ENCODE data around the gene RYR2.

RYR2 gene

GRCh38 chr1:237197470-237198425 is 155.8 kb downstream of the RYR2 start:
- DNase-seq (ENCODE audit: low spot score), result no peak

- DNase-seq (ENCODE audit: low spot score), result no peak
Observed at GRCh38 chr1:237199026-237199425, 157.0 kb downstream of the RYR2 start.

GRCh38 chr1:237201155-237201554 is 159.2 kb downstream of the RYR2 start:
- no peak for DNase-seq (ENCODE audit: low spot score)

- DNase-seq (ENCODE audit: low spot score), result no peak
Observed at GRCh38 chr1:237204841-237205240, 162.9 kb downstream of the RYR2 start.

- no peak for DNase-seq (ENCODE audit: low spot score)
Observed at GRCh38 chr1:237205400-237206064, 163.5 kb downstream of the RYR2 start.

GRCh38 chr1:237206065-237206414 is 164.1 kb downstream of the RYR2 start:
- DNase-seq (ENCODE audit: low spot score), result no peak

- no peak for DNase-seq (ENCODE audit: low spot score)
Observed at GRCh38 chr1:237211031-237211430, 169.0 kb downstream of the RYR2 start.

GRCh38 chr1:237211540-237211939 is 169.6 kb downstream of the RYR2 start:
- no peak for DNase-seq (ENCODE audit: low spot score)

- no peak for DNase-seq (ENCODE audit: low spot score)
Observed at GRCh38 chr1:237219751-237220642, 178.0 kb downstream of the RYR2 start.

- DNase-seq (ENCODE audit: low spot score), result no peak
Observed at GRCh38 chr1:237223419-237223818, 181.4 kb downstream of the RYR2 start.

GRCh38 chr1:237226177-237226944 is 184.4 kb downstream of the RYR2 start:
- DNase-seq (ENCODE audit: low spot score), result no peak

GRCh38 chr1:237227476-237227875 is 185.5 kb downstream of the RYR2 start:
- DNase-seq (ENCODE audit: low spot score), result no peak

GRCh38 chr1:237228421-237228820 is 186.4 kb downstream of the RYR2 start:
- no peak for DNase-seq (ENCODE audit: low spot score)

GRCh38 chr1:237229333-237229732 is 187.3 kb downstream of the RYR2 start:
- DNase-seq (ENCODE audit: low spot score), result no peak

- no peak for DNase-seq (ENCODE audit: low spot score)
Observed at GRCh38 chr1:237232501-237232900, 190.5 kb downstream of the RYR2 start.

- no peak for DNase-seq (ENCODE audit: low spot score)
Observed at GRCh38 chr1:237235091-237235490, 193.1 kb downstream of the RYR2 start.

GRCh38 chr1:237237721-237238120 is 195.7 kb downstream of the RYR2 start:
- no peak for DNase-seq (ENCODE audit: low spot score)

- DNase-seq (ENCODE audit: low spot score), result no peak
Observed at GRCh38 chr1:237239248-237239647, 197.3 kb downstream of the RYR2 start.

- no peak for DNase-seq (ENCODE audit: low spot score)
Observed at GRCh38 chr1:237241038-237241437, 199.1 kb downstream of the RYR2 start.

- no peak for DNase-seq (ENCODE audit: low spot score)
Observed at GRCh38 chr1:237244778-237245177, 202.8 kb downstream of the RYR2 start.

- no peak for DNase-seq (ENCODE audit: low spot score)
Observed at GRCh38 chr1:237247442-237247841, 205.5 kb downstream of the RYR2 start.

GRCh38 chr1:237249120-237249519 is 207.1 kb downstream of the RYR2 start:
- no peak for DNase-seq (ENCODE audit: low spot score)
